HL-60 (cell line): Measurements from ENCODE around the gene PLD6.

Source experiments
- CTCF ChIP-seq: IDR thresholded peaks from one replicate; pipeline ENCODE4 v1.5.1; 2011; ENCODE audit warnings: low read length, control low read depth, inconsistent platforms; ENCODE audit not compliant: insufficient read depth
- GABPA ChIP-seq: IDR thresholded peaks from 2 replicates; pipeline ENCODE4 v1.6.1; 2012; ENCODE audit warnings: low read depth
- POLR2AphosphoS5 ChIP-seq: IDR thresholded peaks from 2 replicates; pipeline ENCODE4 v1.6.1; 2012; ENCODE audit warnings: low read depth
- TF ChIP-seq, protein P1 (sequence below): IDR thresholded peaks from 2 replicates; pipeline ENCODE4 v1.6.1; 2012; ENCODE audit warnings: low read depth; ENCODE audit not compliant: insufficient replicate concordance

DNA sequence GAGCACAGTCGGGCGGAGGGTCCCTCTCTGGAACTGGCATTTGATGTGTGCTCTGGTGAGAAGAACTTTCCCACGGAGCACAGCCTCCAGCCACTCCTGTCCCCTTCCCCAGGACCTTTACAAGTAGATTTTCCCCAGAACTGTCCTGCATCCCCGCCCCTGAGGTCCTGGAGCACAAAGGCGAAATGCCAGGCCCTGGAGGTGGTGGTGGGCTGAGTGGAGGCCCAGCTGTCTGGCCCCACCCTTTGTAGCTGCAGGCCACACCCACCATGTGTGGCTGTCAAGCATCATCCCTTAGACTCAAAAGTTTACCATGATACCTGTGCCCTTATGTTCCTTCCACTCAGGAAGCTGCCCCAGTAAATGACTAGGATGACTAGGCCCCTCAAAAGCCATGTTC is 37.7 kb downstream of the PLD6 start:
- TF ChIP-seq CTCF (no peak), POLR2AphosphoS5 (no peak), GABPA (no peak)
- TF ChIP-seq, protein P1, sequence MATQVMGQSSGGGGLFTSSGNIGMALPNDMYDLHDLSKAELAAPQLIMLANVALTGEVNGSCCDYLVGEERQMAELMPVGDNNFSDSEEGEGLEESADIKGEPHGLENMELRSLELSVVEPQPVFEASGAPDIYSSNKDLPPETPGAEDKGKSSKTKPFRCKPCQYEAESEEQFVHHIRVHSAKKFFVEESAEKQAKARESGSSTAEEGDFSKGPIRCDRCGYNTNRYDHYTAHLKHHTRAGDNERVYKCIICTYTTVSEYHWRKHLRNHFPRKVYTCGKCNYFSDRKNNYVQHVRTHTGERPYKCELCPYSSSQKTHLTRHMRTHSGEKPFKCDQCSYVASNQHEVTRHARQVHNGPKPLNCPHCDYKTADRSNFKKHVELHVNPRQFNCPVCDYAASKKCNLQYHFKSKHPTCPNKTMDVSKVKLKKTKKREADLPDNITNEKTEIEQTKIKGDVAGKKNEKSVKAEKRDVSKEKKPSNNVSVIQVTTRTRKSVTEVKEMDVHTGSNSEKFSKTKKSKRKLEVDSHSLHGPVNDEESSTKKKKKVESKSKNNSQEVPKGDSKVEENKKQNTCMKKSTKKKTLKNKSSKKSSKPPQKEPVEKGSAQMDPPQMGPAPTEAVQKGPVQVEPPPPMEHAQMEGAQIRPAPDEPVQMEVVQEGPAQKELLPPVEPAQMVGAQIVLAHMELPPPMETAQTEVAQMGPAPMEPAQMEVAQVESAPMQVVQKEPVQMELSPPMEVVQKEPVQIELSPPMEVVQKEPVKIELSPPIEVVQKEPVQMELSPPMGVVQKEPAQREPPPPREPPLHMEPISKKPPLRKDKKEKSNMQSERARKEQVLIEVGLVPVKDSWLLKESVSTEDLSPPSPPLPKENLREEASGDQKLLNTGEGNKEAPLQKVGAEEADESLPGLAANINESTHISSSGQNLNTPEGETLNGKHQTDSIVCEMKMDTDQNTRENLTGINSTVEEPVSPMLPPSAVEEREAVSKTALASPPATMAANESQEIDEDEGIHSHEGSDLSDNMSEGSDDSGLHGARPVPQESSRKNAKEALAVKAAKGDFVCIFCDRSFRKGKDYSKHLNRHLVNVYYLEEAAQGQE = no peak
